CD14-positive monocyte (primary cell): ENCODE data around the gene RAX2. TPM values are rescaled to one million over a fixed set of nuclear protein-coding genes. Genes with fewer than 3 reads are reported as not detected.

Source experiments
- DNase-seq, 3 donors: peaks; one replicate each; pipeline ENCODE4 v3.0.0-alpha.2; 2011 to 2022
- H2AFZ ChIP-seq: 2 replicates; pipeline ENCODE4 v1.6.0; 2012; ENCODE audit warnings: mild to moderate bottlenecking, low read depth, low read length, inconsistent platforms; ENCODE audit not compliant: insufficient read depth, poor library complexity, severe bottlenecking
- H3K27ac ChIP-seq, 2 donors: 1 replicate in 1 of 2; 2 replicates in 1 of 2; pipeline ENCODE4 v1.5.1; 2012 to 2013; ENCODE audit warnings: low read length in 2 of 2, control low read depth in 1 of 2, inconsistent platforms in 1 of 2, low read depth in 1 of 2, mild to moderate bottlenecking in 1 of 2
- H3K27me3 ChIP-seq, 2 donors: one replicate each; pipeline versions ENCODE4 v1.6.0 to v1.6.1; 2011 to 2013; ENCODE audit warnings: low read length in 2 of 2; ENCODE audit not compliant: control insufficient read depth in 2 of 2, insufficient read depth in 2 of 2
- H3K36me3 ChIP-seq, 2 donors: replicated peaks in 1 of 2; 1 replicate in 1 of 2; 2 replicates in 1 of 2; pipeline versions ENCODE4 v1.5.1 to v1.6.1; 2012 to 2013; ENCODE audit warnings: low read length in 2 of 2, control low read depth in 1 of 2, inconsistent platforms in 1 of 2, mild to moderate bottlenecking in 1 of 2; ENCODE audit not compliant: insufficient read depth in 2 of 2, control insufficient read depth in 1 of 2
- H3K4me1 ChIP-seq, 2 donors: 1 replicate in 1 of 2; 2 replicates in 1 of 2; pipeline versions ENCODE4 v1.5.1 to v1.6.1; 2012 to 2013; ENCODE audit warnings: low read length in 2 of 2, control low read depth in 1 of 2, inconsistent platforms in 1 of 2, mild to moderate bottlenecking in 1 of 2, moderate library complexity in 1 of 2; ENCODE audit not compliant: insufficient read depth in 2 of 2, control insufficient read depth in 1 of 2
- H3K4me2 ChIP-seq: replicated peaks from 2 replicates; pipeline ENCODE3; 2012; ENCODE audit warnings: low read length, moderate library complexity, mild to moderate bottlenecking; ENCODE audit not compliant: poor library complexity, severe bottlenecking; ENCODE audit errors: extremely low read depth
- H3K4me3 ChIP-seq, 3 experiments: fragments of 200-600 bp in 1 of 3; sonication (generic) in 1 of 3; replicated peaks in 1 of 3; 1 replicate in 2 of 3; 2 replicates in 1 of 3; pipeline ENCODE4 v1.5.1; 2011 to 2013; ENCODE audit warnings: low read length in 3 of 3, mild to moderate bottlenecking in 3 of 3, control low read depth in 2 of 3, low read depth in 2 of 3, inconsistent platforms in 1 of 3, moderate library complexity in 1 of 3
- H3K79me2 ChIP-seq: 2 replicates; pipeline ENCODE4 v1.6.0; 2012; ENCODE audit warnings: mild to moderate bottlenecking, control low read depth, inconsistent platforms, low read length, moderate library complexity; ENCODE audit not compliant: insufficient read depth
- H3K9ac ChIP-seq: 2 replicates; pipeline ENCODE4 v1.6.0; 2017; ENCODE audit warnings: low read length, mild to moderate bottlenecking; ENCODE audit not compliant: insufficient read depth, poor library complexity, severe bottlenecking
- H3K9me3 ChIP-seq, 2 donors: replicated peaks in 1 of 2; 1 replicate in 1 of 2; 2 replicates in 1 of 2; pipeline versions ENCODE4 v1.5.1 to v1.6.1; 2012 to 2013; ENCODE audit warnings: low read length in 2 of 2, control low read depth in 1 of 2; ENCODE audit not compliant: control insufficient read depth in 1 of 2, insufficient read depth in 1 of 2
- H4K20me1 ChIP-seq: 2 replicates; pipeline ENCODE4 v1.6.0; 2012; ENCODE audit warnings: mild to moderate bottlenecking, low read length, control low read depth, moderate library complexity; ENCODE audit not compliant: insufficient read depth
- H3K27ac Mint-ChIP-seq, 7 donors: one replicate each; pipeline ENCODE4 v1.8.0; 2020; ENCODE audit warnings: mild to moderate bottlenecking in 7 of 7, mixed read lengths in 7 of 7, moderate library complexity in 6 of 7, inconsistent platforms in 2 of 7
- H3K27me3 Mint-ChIP-seq, 3 donors: one replicate each; pipeline ENCODE4 v1.8.0; 2021 to 2022; ENCODE audit warnings: low read depth in 3 of 3, mild to moderate bottlenecking in 3 of 3, mixed read lengths in 3 of 3, moderate library complexity in 3 of 3, inconsistent platforms in 1 of 3
- H3K36me3 Mint-ChIP-seq, 2 donors: one replicate each; pipeline ENCODE4 v1.8.0; 2020; ENCODE audit warnings: mixed read lengths in 2 of 2, inconsistent platforms in 1 of 2, mild to moderate bottlenecking in 1 of 2
- H3K4me1 Mint-ChIP-seq: one replicate; pipeline ENCODE4 v1.8.0; 2020; ENCODE audit warnings: mild to moderate bottlenecking, mixed read lengths
- H3K4me3 Mint-ChIP-seq, 2 donors: one replicate each; pipeline ENCODE4 v1.8.0; 2020; ENCODE audit warnings: mild to moderate bottlenecking in 2 of 2, mixed read lengths in 2 of 2, moderate library complexity in 1 of 2
- H3K9me3 Mint-ChIP-seq, 7 donors: one replicate each; pipeline ENCODE4 v1.8.0; 2020 to 2022; ENCODE audit warnings: mixed read lengths in 7 of 7, mild to moderate bottlenecking in 6 of 7, moderate library complexity in 6 of 7, inconsistent platforms in 2 of 7
- WGBS: methylation state at CpG from one replicate; pipeline ENCODE4 v1.1.5; 2013; ENCODE audit warnings: missing lambda C conversion rate; ENCODE audit not compliant: insufficient coverage; 5-methylcytosine and 5-hydroxymethylcytosine counted together
- intact Hi-C, 2 donors: fragments of 100-400 bp; cut with micrococcal nuclease; formaldehyde crosslinking; loops; one replicate each; pipeline versions ENCODE4 v1.15.0 to v1.15.1; 2023
- polyA plus RNA-seq, 3 donors: library from polyadenylated mRNA; depleted of rRNA in 1 of 3; unstranded in 2 of 3; stranded (reverse) in 1 of 3; fragments of 300-500 nt in 2 of 3; fragments of >200 nt in 1 of 3; fragmentation: Illumina TruSeq in 2 of 3; gene quantifications; 1 replicate in 2 of 3; 2 replicates in 1 of 3; pipeline ENCODE4 v1.2.3, GENCODE V29; 2012 to 2021
- TF ChIP-seq, protein P1 (sequence below): fragments of 200-600 bp; IDR thresholded peaks from one replicate; pipeline ENCODE4 v1.8.0; 2022; ENCODE audit warnings: antibody characterized with exemption, mild to moderate bottlenecking

Gene RAX2
- polyA plus RNA-seq, 3 donors = not detected

DNA sequence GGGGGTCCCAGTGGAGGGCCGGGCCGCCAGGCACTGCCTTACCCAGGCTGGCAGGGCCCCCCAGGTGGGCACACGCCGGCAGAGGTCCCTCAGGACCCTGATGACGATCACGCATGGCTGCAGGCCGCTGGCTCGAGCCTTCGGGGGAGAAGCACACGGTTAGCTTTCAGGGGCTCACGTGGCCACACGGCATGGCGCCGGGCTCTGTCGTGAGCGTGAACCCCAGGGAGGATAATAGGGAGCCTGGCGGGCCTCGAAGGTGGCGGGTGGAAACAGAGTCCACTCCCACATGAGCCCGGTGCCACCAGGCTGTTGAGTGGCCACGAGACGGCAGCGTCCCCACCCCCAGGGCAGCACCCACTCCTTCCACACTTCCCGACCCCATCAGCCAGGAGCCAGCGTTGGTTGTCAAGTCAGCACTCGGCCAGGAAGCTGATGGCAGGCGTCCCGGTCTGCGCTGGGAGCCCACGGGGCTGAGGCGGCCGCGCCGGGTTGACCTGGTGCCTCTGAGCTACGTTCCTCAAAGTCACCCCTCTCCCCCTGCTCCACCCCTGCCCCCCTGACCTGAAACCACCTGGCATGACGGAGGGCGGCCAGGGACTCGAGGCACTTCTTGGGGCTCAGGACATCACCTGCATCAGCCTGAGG, 38.8 kb upstream of the RAX2 start:
- no peaks in the 10 kb centered on the region for H3K27me3 ChIP-seq
- H3K4me3 Mint-ChIP-seq = no peak overlapping the region
- peaks cover 7 to 9% of the 10 kb centered on the region in 2 donors for H3K9me3 ChIP-seq
- DNase-seq = no peak
- H3K27ac ChIP-seq = no peak overlapping the region
- H3K4me1 ChIP-seq = peaks cover 8 to 14% of the 10 kb centered on the region in 2 donors
- peaks cover 2 to 16% (median 3%) of the 10 kb centered on the region in 3 donors for H3K27me3 Mint-ChIP-seq
- no peaks in the 10 kb centered on the region for H3K79me2 ChIP-seq
- H3K4me1 Mint-ChIP-seq = peaks cover 7% of the 10 kb centered on the region
- H3K9me3 Mint-ChIP-seq = peaks cover 0 to 9% (median 4%) of the 10 kb centered on the region in 7 donors
- H3K36me3 Mint-ChIP-seq = no peaks in the 10 kb centered on the region
- no peak overlapping the region for H3K9ac ChIP-seq
- no peak overlapping the region for H3K27ac Mint-ChIP-seq
- no peak overlapping the region for H3K4me2 ChIP-seq
- no peaks in the 10 kb centered on the region for H4K20me1 ChIP-seq
- no peaks in the 10 kb centered on the region for H3K36me3 ChIP-seq
- H3K4me3 ChIP-seq = no peak overlapping the region
- no peak overlapping the region for H2AFZ ChIP-seq
- TF ChIP-seq, protein P1, sequence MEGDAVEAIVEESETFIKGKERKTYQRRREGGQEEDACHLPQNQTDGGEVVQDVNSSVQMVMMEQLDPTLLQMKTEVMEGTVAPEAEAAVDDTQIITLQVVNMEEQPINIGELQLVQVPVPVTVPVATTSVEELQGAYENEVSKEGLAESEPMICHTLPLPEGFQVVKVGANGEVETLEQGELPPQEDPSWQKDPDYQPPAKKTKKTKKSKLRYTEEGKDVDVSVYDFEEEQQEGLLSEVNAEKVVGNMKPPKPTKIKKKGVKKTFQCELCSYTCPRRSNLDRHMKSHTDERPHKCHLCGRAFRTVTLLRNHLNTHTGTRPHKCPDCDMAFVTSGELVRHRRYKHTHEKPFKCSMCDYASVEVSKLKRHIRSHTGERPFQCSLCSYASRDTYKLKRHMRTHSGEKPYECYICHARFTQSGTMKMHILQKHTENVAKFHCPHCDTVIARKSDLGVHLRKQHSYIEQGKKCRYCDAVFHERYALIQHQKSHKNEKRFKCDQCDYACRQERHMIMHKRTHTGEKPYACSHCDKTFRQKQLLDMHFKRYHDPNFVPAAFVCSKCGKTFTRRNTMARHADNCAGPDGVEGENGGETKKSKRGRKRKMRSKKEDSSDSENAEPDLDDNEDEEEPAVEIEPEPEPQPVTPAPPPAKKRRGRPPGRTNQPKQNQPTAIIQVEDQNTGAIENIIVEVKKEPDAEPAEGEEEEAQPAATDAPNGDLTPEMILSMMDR = no peak
- intact Hi-C loops = no loop called here
- WGBS = 77% methylated on average over 28 of the region's 38 CpGs

DNA sequence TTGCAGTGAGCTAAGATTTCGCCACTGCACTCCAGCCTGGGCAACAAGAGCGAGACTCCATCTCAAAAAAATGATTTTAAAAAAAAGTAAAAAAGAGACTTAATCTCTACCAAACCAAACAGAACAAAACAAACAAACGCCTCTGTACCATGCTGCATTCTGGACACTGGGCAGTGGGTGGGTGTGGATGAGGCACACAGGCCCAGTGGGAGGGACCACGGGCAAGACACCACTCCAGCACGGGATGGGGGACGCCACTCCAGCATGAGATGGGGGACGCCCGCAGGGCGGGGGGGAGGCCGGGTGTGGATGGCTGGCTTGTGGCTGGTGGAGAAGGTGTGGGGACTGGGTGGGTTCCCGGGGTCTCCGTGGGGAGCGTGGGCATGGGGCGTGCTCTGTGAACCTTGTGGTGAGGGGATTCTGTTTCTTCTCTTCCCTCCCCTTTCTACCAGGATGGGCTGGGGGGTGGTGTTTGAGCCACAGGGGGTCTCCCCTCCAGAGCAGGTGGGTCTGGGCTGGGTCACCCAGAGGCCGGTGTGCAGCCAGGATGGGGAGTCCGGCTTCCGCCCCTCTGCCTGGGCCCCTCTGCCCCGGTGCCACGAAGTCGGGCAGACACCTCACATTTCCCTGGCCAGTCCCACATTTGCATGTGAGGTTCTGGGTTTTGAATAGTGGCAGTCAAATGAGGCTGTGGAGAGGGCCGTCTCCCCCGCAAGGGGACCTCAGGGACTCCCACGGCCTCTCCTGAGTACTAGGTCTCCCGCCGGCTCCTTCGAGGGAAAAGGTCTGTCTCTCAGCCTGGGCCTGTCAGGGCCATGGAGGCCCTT, 38.1 kb upstream of the RAX2 start:
- Histone ChIP-seq H2AFZ (no peak overlapping the region), H3K27me3 (no peaks in the 10 kb centered on the region), H3K4me3 (no peak overlapping the region), H3K4me1 (peaks cover 8 to 14% of the 10 kb centered on the region in 2 donors), H3K9me3 (peaks cover 7 to 9% of the 10 kb centered on the region in 2 donors), H3K27ac (no peak overlapping the region), H4K20me1 (no peaks in the 10 kb centered on the region), H3K79me2 (no peaks in the 10 kb centered on the region), H3K9ac (no peak overlapping the region), H3K4me2 (no peak overlapping the region), H3K36me3 (no peaks in the 10 kb centered on the region)
- DNase-seq = no peak
- H3K4me3 Mint-ChIP-seq = no peak overlapping the region
- peaks cover 0 to 9% (median 4%) of the 10 kb centered on the region in 7 donors for H3K9me3 Mint-ChIP-seq
- peaks cover 7% of the 10 kb centered on the region for H3K4me1 Mint-ChIP-seq
- TF ChIP-seq, protein P1 = no peak
- no peak overlapping the region for H3K27ac Mint-ChIP-seq
- 71% methylated on average over 10 of the region's 26 CpGs for WGBS
- H3K27me3 Mint-ChIP-seq = peaks cover 2 to 16% (median 2%) of the 10 kb centered on the region in 3 donors
- H3K36me3 Mint-ChIP-seq = no peaks in the 10 kb centered on the region
- intact Hi-C loops = no loop called here
